Measurements from ENCODE around the gene NUP210L. TPM values are rescaled to one million over a fixed set of nuclear protein-coding genes. Genes with fewer than 3 reads are reported as not detected.
A peak's percentile ranks its signal among the peaks of the same experiment; 100 is the strongest.

Gene NUP210L
- total RNA-seq, 1 donor from 2014 or later, result not detected

- H3K27ac Mint-ChIP-seq (ENCODE audit: unreplicated experiment), result peak overlapping the region; percentile 82
- no peaks in the 10 kb centered on the region for H3K27me3 ChIP-seq (ENCODE audit: insufficient read depth, low read length)
- no peaks in the 10 kb centered on the region for H4K20me1 ChIP-seq (ENCODE audit: insufficient read depth, low read length)
- no peaks in the 10 kb centered on the region for H3K36me3 Mint-ChIP-seq (ENCODE audit: low read depth, unreplicated experiment)
- H2AFZ ChIP-seq (ENCODE audit: low read depth, low read length), result peak overlapping the region; percentile 87
- peak overlapping the region; percentile 90 for H3K4me3 Mint-ChIP-seq (ENCODE audit: unreplicated experiment)
- H3K36me3 ChIP-seq (ENCODE audit: insufficient read depth, low read length), result no peaks in the 10 kb centered on the region
- H3K27ac ChIP-seq (ENCODE audit: low read depth, low read length), result peak overlapping the region; percentile 53
- H3K9me3 ChIP-seq (ENCODE audit: insufficient read depth, low read depth, low read length), result no peaks in the 10 kb centered on the region
- peaks cover 18% of the 10 kb centered on the region for H3K4me1 ChIP-seq (ENCODE audit: insufficient read depth, low read length)
- no peaks in the 10 kb centered on the region for H3K27me3 Mint-ChIP-seq (ENCODE audit: low read depth, unreplicated experiment)
- FAIRE-seq (no peak), DNase-seq (ENCODE audit: low read depth) (no peak)
- H3K79me2 ChIP-seq (ENCODE audit: insufficient read depth, low read length), result peaks cover 12% of the 10 kb centered on the region
- peaks cover 7% of the 10 kb centered on the region for H3K4me1 Mint-ChIP-seq (ENCODE audit: low read depth, unreplicated experiment)
- TF ChIP-seq CTCF (IDR thresholded peaks at IDR 0.05; ENCODE audit: insufficient read depth, low read depth, low read length) (no peak), EZH2 (IDR thresholded peaks at IDR 0.05; ENCODE audit: insufficient read depth, low read length) (no peak)
- peak overlapping the region; percentile 81 for H3K9ac ChIP-seq (ENCODE audit: low read length)
- peak overlapping the region; percentile 72 for H3K4me3 ChIP-seq (ENCODE audit: insufficient read depth, low read depth, low read length)
- H3K4me2 ChIP-seq (ENCODE audit: low read length), result peak overlapping the region; percentile 100
- H3K9me3 Mint-ChIP-seq (ENCODE audit: unreplicated experiment), result no peaks in the 10 kb centered on the region
Measured at GRCh38 chr1:153968000-153968363, 186.9 kb downstream of the NUP210L start.

- no peaks in the 10 kb centered on the region for H3K27me3 Mint-ChIP-seq (ENCODE audit: low read depth, unreplicated experiment)
- H3K27ac Mint-ChIP-seq (ENCODE audit: unreplicated experiment), result peak within 1 kb of the TSS; percentile 82
- TF ChIP-seq CTCF (IDR thresholded peaks at IDR 0.05; ENCODE audit: insufficient read depth, low read depth, low read length) (peak; percentile 39), EZH2 (IDR thresholded peaks at IDR 0.05; ENCODE audit: insufficient read depth, low read length) (no peak)
- no peaks in the 10 kb centered on the region for H3K9me3 ChIP-seq (ENCODE audit: insufficient read depth, low read depth, low read length)
- no peaks in the 10 kb centered on the region for H3K36me3 ChIP-seq (ENCODE audit: insufficient read depth, low read length)
- H3K27ac ChIP-seq (ENCODE audit: low read depth, low read length), result peak within 1 kb of the TSS; percentile 73
- H4K20me1 ChIP-seq (ENCODE audit: insufficient read depth, low read length), result no peaks in the 10 kb centered on the region
- H3K9ac ChIP-seq (ENCODE audit: low read length), result peak within 1 kb of the TSS; percentile 81
- peaks cover 12% of the 10 kb centered on the region for H3K4me1 Mint-ChIP-seq (ENCODE audit: low read depth, unreplicated experiment)
- no peaks in the 10 kb centered on the region for H3K9me3 Mint-ChIP-seq (ENCODE audit: unreplicated experiment)
- DNase-seq (ENCODE audit: low read depth), result peak; percentile 99
- no peak for FAIRE-seq
- H3K4me2 ChIP-seq (ENCODE audit: low read length), result peak within 1 kb of the TSS; percentile 100
- peak within 1 kb of the TSS; percentile 87 for H2AFZ ChIP-seq (ENCODE audit: low read depth, low read length)
- peaks cover 24% of the 10 kb centered on the region for H3K4me1 ChIP-seq (ENCODE audit: insufficient read depth, low read length)
- peak within 1 kb of the TSS; percentile 72 for H3K4me3 ChIP-seq (ENCODE audit: insufficient read depth, low read depth, low read length)
- peak within 1 kb of the TSS; percentile 90 for H3K4me3 Mint-ChIP-seq (ENCODE audit: unreplicated experiment)
- peaks cover 19% of the 10 kb centered on the region for H3K79me2 ChIP-seq (ENCODE audit: insufficient read depth, low read length)
- no peaks in the 10 kb centered on the region for H3K36me3 Mint-ChIP-seq (ENCODE audit: low read depth, unreplicated experiment)
- no peaks in the 10 kb centered on the region for H3K27me3 ChIP-seq (ENCODE audit: insufficient read depth, low read length)
Measured at GRCh38 chr1:153967107-153967999, 187.5 kb downstream of the NUP210L start, which contains the start of gene CREB3L4. TSS of gene CREB3L4 (plus strand) at chr1:153967902. CDS start at chr1:153968526, 624 bp downstream.
